Fibroblast of skin of left quadriceps (primary cell): ENCODE measurements around the gene PDX1.

ENCODE experiments used
- DNase-seq, 2 experiments: peaks; one replicate each; pipeline ENCODE4 v3.0.0-alpha.2; 2013; ENCODE audit warnings: low read depth in 2 of 2

Gene PDX1

GRCh38 chr13:27919934-27920676 is at the start of gene PDX1:
PDX1 (plus strand) TSS chr13:27920000; CDS start chr13:27920139, 139 bp downstream.
- DNase-seq, result no peak

- no peak for DNase-seq
Measured at GRCh38 chr13:27878274-27878673, 41.5 kb upstream of the PDX1 start.

- DNase-seq, result no peak
Measured at GRCh38 chr13:27889471-27889870, 30.3 kb upstream of the PDX1 start.

- no peak for DNase-seq
Measured at GRCh38 chr13:27896726-27897125, 23.1 kb upstream of the PDX1 start.

GRCh38 chr13:27904719-27905118 is 15.1 kb upstream of the PDX1 start:
- no peak for DNase-seq

GRCh38 chr13:27905650-27906049 is 14.2 kb upstream of the PDX1 start:
- no peak for DNase-seq

GRCh38 chr13:27907121-27907787 is 12.5 kb upstream of the PDX1 start:
- no peak for DNase-seq

- DNase-seq, result no peak
Measured at GRCh38 chr13:27909378-27909777, 10.4 kb upstream of the PDX1 start.

- DNase-seq, result no peak
Measured at GRCh38 chr13:27911521-27911920, 8.3 kb upstream of the PDX1 start.

- no peak for DNase-seq
Measured at GRCh38 chr13:27913160-27913559, 6.6 kb upstream of the PDX1 start.

GRCh38 chr13:27915301-27916207 is 4.2 kb upstream of the PDX1 start:
- DNase-seq, result no peak

- no peak for DNase-seq
Measured at GRCh38 chr13:27917121-27917947, 2.5 kb upstream of the PDX1 start.

- no peak for DNase-seq
Measured at GRCh38 chr13:27918041-27918917, 1.5 kb upstream of the PDX1 start.

GRCh38 chr13:27918918-27919658 is 712 bp upstream of the PDX1 start:
- no peak for DNase-seq

GRCh38 chr13:27919659-27919933 is 204 bp upstream of the PDX1 start:
- DNase-seq, result no peak

- DNase-seq, result no peak
Measured at GRCh38 chr13:27920677-27921420, 1.0 kb downstream of the PDX1 start.

- DNase-seq, result no peak
Measured at GRCh38 chr13:27921421-27921960, 1.7 kb downstream of the PDX1 start.

GRCh38 chr13:27921961-27922882 is 2.4 kb downstream of the PDX1 start:
- DNase-seq, result no peak
